Small intestine (tissue), 7 donors: ENCODE data around the gene TANGO6. TPM values are rescaled to one million over a fixed set of nuclear protein-coding genes. Genes with fewer than 3 reads are reported as not detected.
"Not testable (repeated sequence)": the region's sequence is repeated elsewhere in the genome, so short reads cannot be mapped to it uniquely, and the experiment has no call there.

Experiments used
- DNase-seq, 2 donors: peaks; one replicate each; pipeline versions ENCODE4 v3.0.0 to v3.0.0-alpha.2; 2013
- FAIRE-seq: peaks from 2 replicates; lab custom pipeline; 2012; peaks lifted over from hg19 to GRCh38; lab: Jason Lieb, UNC
- H3K27ac ChIP-seq, 3 donors: one replicate each; pipeline ENCODE4 v1.5.1; 2013; ENCODE audit warnings: low read length in 2 of 3, mild to moderate bottlenecking in 2 of 3, control low read depth in 1 of 3, inconsistent platforms in 1 of 3, low read depth in 1 of 3, moderate library complexity in 1 of 3
- H3K27me3 ChIP-seq, 3 donors: one replicate each; pipeline ENCODE4 v1.6.1; 2013; ENCODE audit warnings: low read length in 3 of 3, inconsistent platforms in 1 of 3; ENCODE audit not compliant: control insufficient read depth in 3 of 3, insufficient read depth in 3 of 3
- H3K36me3 ChIP-seq, 3 donors: one replicate each; pipeline ENCODE4 v1.6.1; 2013; ENCODE audit warnings: low read length in 3 of 3, inconsistent platforms in 1 of 3, low read depth in 1 of 3, mild to moderate bottlenecking in 1 of 3, moderate library complexity in 1 of 3; ENCODE audit not compliant: control insufficient read depth in 3 of 3, insufficient read depth in 2 of 3
- H3K4me1 ChIP-seq, 3 donors: one replicate each; pipeline ENCODE4 v1.6.1; 2013; ENCODE audit warnings: low read length in 2 of 3, inconsistent platforms in 1 of 3, low read depth in 1 of 3, mild to moderate bottlenecking in 1 of 3, moderate library complexity in 1 of 3; ENCODE audit not compliant: control insufficient read depth in 3 of 3, insufficient read depth in 2 of 3
- H3K4me3 ChIP-seq, 3 donors: one replicate each; pipeline ENCODE4 v1.5.1; 2013; ENCODE audit warnings: low read length in 3 of 3, control low read depth in 1 of 3, inconsistent platforms in 1 of 3, low read depth in 1 of 3, mild to moderate bottlenecking in 1 of 3, moderate library complexity in 1 of 3
- H3K9me3 ChIP-seq, 2 donors: one replicate each; pipeline ENCODE4 v1.6.1; 2013; ENCODE audit warnings: low read depth in 1 of 2, low read length in 1 of 2; ENCODE audit not compliant: control insufficient read depth in 2 of 2, insufficient read depth in 1 of 2
- WGBS, 3 donors: extraction: QIAGEN DNeasy Blood & Tissue Kit; methylation state at CpG; one replicate each; pipeline ENCODE4 v1.1.7; 2013; 5-methylcytosine and 5-hydroxymethylcytosine counted together
- polyA plus RNA-seq, 4 donors: library from polyadenylated mRNA; stranded (reverse) in 3 of 4; unstranded in 1 of 4; fragments of 200-250 nt in 3 of 4; fragments of 120-200 nt in 1 of 4; gene quantifications; one replicate each; pipeline versions ENCODE4 v1.2.1 to v1.2.3, GENCODE V29; 2013
- donor health status: healthy with polysubstance abuse.
- donor health status: control.
- donor health status: control.
- donor health status: Bipolar disorder and iron deficiency.
- donor health status: healthy.

TANGO6 gene
- polyA plus RNA-seq, 4 donors = 0.67 to 7.7 (median 2.9) TPM

GRCh38 chr16:69055008-69055407 is 211.7 kb downstream of the TANGO6 start:
- no peaks in the 10 kb centered on the region for H3K36me3 ChIP-seq
- no peaks in the 10 kb centered on the region for H3K9me3 ChIP-seq
- no peak overlapping the region for H3K27ac ChIP-seq
- DNase-seq = no peak
- no peaks in the 10 kb centered on the region for H3K27me3 ChIP-seq
- 94 to 97% (median 94%) methylated on average over 3 of the region's 3 CpGs for WGBS, 3 donors
- no peak for FAIRE-seq
- no peaks in the 10 kb centered on the region for H3K4me1 ChIP-seq
- H3K4me3 ChIP-seq = no peak overlapping the region

GRCh38 chr16:69055980-69056379 is 212.6 kb downstream of the TANGO6 start:
- Histone ChIP-seq H3K27ac (no peak overlapping the region), H3K36me3 (no peaks in the 10 kb centered on the region), H3K4me3 (no peak overlapping the region), H3K9me3 (no peaks in the 10 kb centered on the region), H3K4me1 (no peaks in the 10 kb centered on the region), H3K27me3 (no peaks in the 10 kb centered on the region)
- DNase-seq (no peak), FAIRE-seq (no peak)
- WGBS, 3 donors = 88 to 100% methylated on average over 1 of the region's 1 CpG; no CpG with 5 or more reads in 1 of the 3 donors

- Histone ChIP-seq H3K4me1 (no peaks in the 10 kb centered on the region), H3K27me3 (no peaks in the 10 kb centered on the region), H3K9me3 (no peaks in the 10 kb centered on the region), H3K4me3 (no peak overlapping the region), H3K27ac (no peak overlapping the region), H3K36me3 (no peaks in the 10 kb centered on the region)
- WGBS, 3 donors = 82 to 88% (median 84%) methylated on average over 3 of the region's 3 CpGs
- DNase-seq (no peak), FAIRE-seq (no peak)
These were observed 213.1 kb downstream of the TANGO6 start for GRCh38 chr16:69056421-69056820.

DNA sequence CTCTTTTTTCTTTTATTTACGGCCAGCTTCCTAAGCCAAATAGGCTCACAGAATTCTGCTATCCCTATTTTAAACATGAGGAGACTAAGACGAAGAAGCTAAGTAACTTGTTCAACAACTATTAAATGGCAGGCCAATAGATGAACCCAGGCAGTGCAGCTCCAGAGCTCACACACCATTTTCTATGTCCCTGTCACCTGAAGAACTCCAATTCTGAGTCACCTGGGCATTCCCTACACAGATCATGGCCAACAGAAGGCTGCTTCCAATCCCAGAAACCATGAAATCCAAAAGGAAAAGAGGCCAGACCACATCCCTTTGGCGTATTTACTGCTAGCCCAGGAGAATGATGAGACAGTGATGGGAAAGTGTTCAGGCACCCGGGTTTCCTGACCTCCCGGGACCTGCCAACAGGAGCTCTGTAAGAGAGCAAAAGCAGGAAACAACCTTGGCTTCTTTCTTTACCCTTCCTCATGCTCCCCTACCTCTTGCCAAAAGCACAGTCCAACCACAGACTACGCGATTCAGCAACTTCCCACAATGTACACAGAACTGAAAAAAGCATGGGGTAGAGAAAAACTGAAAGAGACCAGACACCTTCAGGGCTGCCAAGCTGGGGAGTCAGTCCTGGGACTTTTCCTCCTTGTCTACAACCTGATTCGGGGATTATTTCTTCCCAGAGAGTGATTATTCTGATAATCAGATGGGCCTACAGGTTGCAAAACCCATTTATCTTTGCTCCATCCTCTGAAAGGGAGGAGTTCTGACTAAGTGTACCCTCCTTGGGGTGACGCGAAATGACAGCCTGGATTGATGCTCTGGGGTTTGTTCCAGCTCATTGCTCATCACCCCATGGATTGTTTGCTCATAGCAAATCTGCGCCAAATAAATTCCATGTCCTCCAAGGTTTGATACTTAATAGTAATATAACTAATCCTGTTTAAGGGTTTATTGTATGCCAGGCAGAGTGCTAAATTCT is 214.4 kb downstream of the TANGO6 start:
- FAIRE-seq = no peak

DNA sequence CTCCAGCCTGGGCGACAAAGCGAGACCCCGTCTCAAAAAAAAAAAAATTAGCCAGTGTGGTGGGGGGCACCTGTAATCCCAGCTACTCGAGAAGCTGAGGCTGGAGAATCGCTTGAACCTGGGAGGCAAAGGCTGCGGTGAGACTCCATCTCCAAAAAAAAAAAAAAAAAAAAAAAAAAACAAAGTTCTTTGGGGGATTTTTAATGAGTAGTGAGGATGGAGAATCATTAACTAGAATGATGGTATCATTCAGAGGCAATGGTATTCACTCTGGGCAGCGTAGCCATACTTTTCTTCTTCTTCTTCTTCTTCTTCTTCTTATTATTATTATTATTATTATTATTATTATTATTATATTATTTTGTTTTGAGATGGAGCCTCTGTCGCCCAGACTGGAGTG is 220.2 kb downstream of the TANGO6 start:
- not testable (repeated sequence) for DNase-seq, H3K27ac ChIP-seq, H3K36me3 ChIP-seq, FAIRE-seq, H3K27me3 ChIP-seq, H3K4me3 ChIP-seq, H3K4me1 ChIP-seq, H3K9me3 ChIP-seq
- 93 to 99% (median 97%) methylated on average over 8 of the region's 8 CpGs for WGBS, 3 donors

More for the DNA sequence above, 214.4 kb downstream of the TANGO6 start:
- Histone ChIP-seq H3K27ac (no peak overlapping the region), H3K36me3 (no peaks in the 10 kb centered on the region), H3K4me1 (no peaks in the 10 kb centered on the region), H3K27me3 (no peaks in the 10 kb centered on the region), H3K9me3 (no peaks in the 10 kb centered on the region), H3K4me3 (no peak overlapping the region)
- no peak for DNase-seq
- 69 to 81% (median 76%) methylated on average over 11 of the region's 11 CpGs for WGBS, 3 donors

GRCh38 chr16:69064124-69064763 is 220.9 kb downstream of the TANGO6 start:
- WGBS, 3 donors = 92 to 100% (median 93%) methylated on average over 2 of the region's 2 CpGs
- FAIRE-seq (no peak), DNase-seq (no peak)
- Histone ChIP-seq H3K9me3 (no peaks in the 10 kb centered on the region), H3K4me3 (no peak overlapping the region), H3K27ac (no peak overlapping the region), H3K27me3 (no peaks in the 10 kb centered on the region), H3K4me1 (no peaks in the 10 kb centered on the region), H3K36me3 (no peaks in the 10 kb centered on the region)

DNA sequence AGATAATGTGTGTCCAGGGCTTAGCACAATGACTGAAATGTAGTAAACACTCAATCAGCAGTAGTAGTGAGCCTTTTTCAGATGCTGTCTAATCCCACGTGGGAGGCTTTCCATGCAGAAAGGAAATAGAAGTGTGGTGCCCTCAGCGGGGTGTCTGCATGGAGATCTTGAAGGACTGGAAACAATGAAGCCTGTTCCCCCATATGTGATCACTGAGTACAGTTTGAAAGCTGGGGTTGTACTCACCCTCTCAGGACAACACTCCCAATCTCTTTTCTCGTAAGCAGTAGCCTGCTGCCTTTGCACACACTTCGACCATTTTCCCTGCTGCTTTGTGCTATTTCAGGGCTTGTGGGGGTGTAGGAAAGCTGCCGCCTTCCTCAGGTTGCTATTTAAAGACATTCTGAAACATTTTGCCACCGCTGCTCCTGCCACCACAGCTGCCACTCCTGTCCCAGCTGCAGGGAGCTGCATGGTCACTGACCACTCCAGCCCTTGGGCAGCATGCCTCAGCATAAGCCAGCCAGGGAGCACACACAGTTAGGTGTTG is 221.5 kb downstream of the TANGO6 start:
- no peaks in the 10 kb centered on the region for H3K27me3 ChIP-seq
- DNase-seq = no peak

GRCh38 chr16:69069504-69069903 is 226.2 kb downstream of the TANGO6 start:
- H3K36me3 ChIP-seq = no peaks in the 10 kb centered on the region
- FAIRE-seq (no peak), DNase-seq (no peak)
- no peaks in the 10 kb centered on the region for H3K9me3 ChIP-seq
- no peak overlapping the region for H3K27ac ChIP-seq
- 97 to 99% (median 97%) methylated on average over 5 of the region's 5 CpGs for WGBS, 3 donors
- H3K4me1 ChIP-seq = peaks cover 0 to 13% (median 2%) of the 10 kb centered on the region in 3 donors
- no peak overlapping the region for H3K4me3 ChIP-seq
- H3K27me3 ChIP-seq = no peaks in the 10 kb centered on the region

More for the DNA sequence above, 221.5 kb downstream of the TANGO6 start:
- Histone ChIP-seq H3K4me3 (no peak overlapping the region), H3K4me1 (no peaks in the 10 kb centered on the region), H3K27ac (no peak overlapping the region), H3K9me3 (no peaks in the 10 kb centered on the region), H3K36me3 (no peaks in the 10 kb centered on the region)
- no peak for FAIRE-seq
- 69 to 94% (median 87%) methylated on average over 6 of the region's 6 CpGs for WGBS, 3 donors
